Esophagus muscularis mucosa (tissue), 4 donors: ENCODE results near the gene SERPINH1. TPM values are rescaled to one million over a fixed set of nuclear protein-coding genes. Genes with fewer than 3 reads are reported as not detected.

ENCODE experiments used
- DNase-seq: peaks from one replicate; pipeline ENCODE4 v3.0.0-alpha.2; 2017; ENCODE audit errors: extremely low spot score
- H3K27ac ChIP-seq, 4 donors: fragments of 200-600 bp; sonication (generic); replicated peaks in 1 of 4; 1 replicate in 3 of 4; 2 replicates in 1 of 4; pipeline ENCODE4 v1.5.1; 2016 to 2019; ENCODE audit warnings: mild to moderate bottlenecking in 1 of 4
- H3K27me3 ChIP-seq, 4 donors: fragments of 200-600 bp; sonication (generic); one replicate each; pipeline versions ENCODE4 v1.5.1 to v1.6.0; 2016 to 2019
- H3K36me3 ChIP-seq, 4 donors: fragments of 200-600 bp; sonication (generic); one replicate each; pipeline ENCODE4 v1.5.1; 2016 to 2019
- H3K4me1 ChIP-seq, 4 donors: fragments of 200-600 bp; sonication (generic); one replicate each; pipeline ENCODE4 v1.5.1; 2016 to 2019
- H3K4me3 ChIP-seq, 4 donors: fragments of 200-600 bp; sonication (generic); 1 replicate in 2 of 4; 2 replicates in 2 of 4; pipeline ENCODE4 v1.5.1; 2016 to 2019; ENCODE audit warnings: mild to moderate bottlenecking in 4 of 4, moderate library complexity in 1 of 4
- H3K9me3 ChIP-seq, 4 donors: fragments of 200-600 bp; sonication (generic); 1 replicate in 3 of 4; 2 replicates in 1 of 4; pipeline ENCODE4 v1.5.1; 2016 to 2019
- EP300 ChIP-seq: sonication (generic); formaldehyde crosslinking; IDR thresholded peaks from one replicate; pipeline ENCODE4 v1.6.1; 2017; ENCODE audit warnings: antibody characterized with exemption
- POLR2A ChIP-seq: fragments of 450-650 bp; IDR thresholded peaks from one replicate; pipeline ENCODE4 v1.6.1; 2017; ENCODE audit warnings: antibody characterized with exemption, moderate library complexity, mild to moderate bottlenecking, low read depth
- POLR2AphosphoS5 ChIP-seq, 2 donors: sonication (generic); formaldehyde crosslinking; IDR thresholded peaks; one replicate each; pipeline ENCODE4 v1.6.1; 2017; ENCODE audit warnings: antibody characterized with exemption in 2 of 2
- WGBS: methylation state at CpG from one replicate; pipeline ENCODE4 v1.1.5; 2018; 5-methylcytosine and 5-hydroxymethylcytosine counted together
- intact Hi-C: fragments of 100-400 bp; cut with DNase I; formaldehyde crosslinking; loops from one replicate; pipeline ENCODE4 v1.15.1; 2023
- total RNA-seq, 4 donors: library from RNA; depleted of rRNA; stranded (reverse); fragments of >200 nt; gene quantifications; one replicate each; pipeline versions ENCODE4 v1.1.0 to v1.2.1, GENCODE V29; 2016
- TF ChIP-seq, protein P1 (sequence below), 3 experiments: fragments of 200-600 bp in 2 of 3; fragments of 450-650 bp in 1 of 3; sonication (generic) in 2 of 3; IDR thresholded peaks; one replicate each; pipeline ENCODE4 v1.5.1; 2017 to 2019; ENCODE audit warnings: antibody characterized with exemption in 3 of 3, mild to moderate bottlenecking in 2 of 3, moderate library complexity in 1 of 3

SERPINH1 gene
- total RNA-seq, 4 donors from 2014 or later: 162 to 270 (median 219) TPM

GRCh38 chr11:75606099-75606498 is 44.0 kb downstream of the SERPINH1 start:
- Histone ChIP-seq H3K4me1 (no peaks in the 10 kb centered on the region), H3K9me3 (no peaks in the 10 kb centered on the region), H3K36me3 (peaks cover 0 to 34% (median 10%) of the 10 kb centered on the region in 4 donors), H3K27me3 (no peaks in the 10 kb centered on the region), H3K27ac (no peak overlapping the region), H3K4me3 (no peak overlapping the region)
- no peak for DNase-seq
- intact Hi-C loops: no loop called here
- no peak for TF ChIP-seq EP300
- no peak for TF ChIP-seq POLR2A
- TF ChIP-seq, protein P1, sequence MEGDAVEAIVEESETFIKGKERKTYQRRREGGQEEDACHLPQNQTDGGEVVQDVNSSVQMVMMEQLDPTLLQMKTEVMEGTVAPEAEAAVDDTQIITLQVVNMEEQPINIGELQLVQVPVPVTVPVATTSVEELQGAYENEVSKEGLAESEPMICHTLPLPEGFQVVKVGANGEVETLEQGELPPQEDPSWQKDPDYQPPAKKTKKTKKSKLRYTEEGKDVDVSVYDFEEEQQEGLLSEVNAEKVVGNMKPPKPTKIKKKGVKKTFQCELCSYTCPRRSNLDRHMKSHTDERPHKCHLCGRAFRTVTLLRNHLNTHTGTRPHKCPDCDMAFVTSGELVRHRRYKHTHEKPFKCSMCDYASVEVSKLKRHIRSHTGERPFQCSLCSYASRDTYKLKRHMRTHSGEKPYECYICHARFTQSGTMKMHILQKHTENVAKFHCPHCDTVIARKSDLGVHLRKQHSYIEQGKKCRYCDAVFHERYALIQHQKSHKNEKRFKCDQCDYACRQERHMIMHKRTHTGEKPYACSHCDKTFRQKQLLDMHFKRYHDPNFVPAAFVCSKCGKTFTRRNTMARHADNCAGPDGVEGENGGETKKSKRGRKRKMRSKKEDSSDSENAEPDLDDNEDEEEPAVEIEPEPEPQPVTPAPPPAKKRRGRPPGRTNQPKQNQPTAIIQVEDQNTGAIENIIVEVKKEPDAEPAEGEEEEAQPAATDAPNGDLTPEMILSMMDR (IDR thresholded peaks at IDR 0.05): no peak
- no peak for TF ChIP-seq POLR2AphosphoS5 (IDR thresholded peaks at IDR 0.05)
- 90% methylated on average over 8 of the region's 8 CpGs for WGBS

GRCh38 chr11:75611823-75612222 is 49.8 kb downstream of the SERPINH1 start:
- WGBS: 93% methylated on average over 2 of the region's 3 CpGs
- no peaks in the 10 kb centered on the region for H3K9me3 ChIP-seq
- peaks cover 0 to 2% (median 0%) of the 10 kb centered on the region in 4 donors for H3K4me1 ChIP-seq
- DNase-seq: no peak
- H3K4me3 ChIP-seq: no peak overlapping the region
- TF ChIP-seq POLR2A: no peak
- no peak for TF ChIP-seq POLR2AphosphoS5 (IDR thresholded peaks at IDR 0.05)
- TF ChIP-seq, protein P1 (IDR thresholded peaks at IDR 0.05): no peak
- TF ChIP-seq EP300: no peak
- intact Hi-C loops: no loop called here
- no peaks in the 10 kb centered on the region for H3K27me3 ChIP-seq
- H3K36me3 ChIP-seq: peaks cover 0 to 10% (median 4%) of the 10 kb centered on the region in 4 donors
- H3K27ac ChIP-seq: no peak overlapping the region

DNA sequence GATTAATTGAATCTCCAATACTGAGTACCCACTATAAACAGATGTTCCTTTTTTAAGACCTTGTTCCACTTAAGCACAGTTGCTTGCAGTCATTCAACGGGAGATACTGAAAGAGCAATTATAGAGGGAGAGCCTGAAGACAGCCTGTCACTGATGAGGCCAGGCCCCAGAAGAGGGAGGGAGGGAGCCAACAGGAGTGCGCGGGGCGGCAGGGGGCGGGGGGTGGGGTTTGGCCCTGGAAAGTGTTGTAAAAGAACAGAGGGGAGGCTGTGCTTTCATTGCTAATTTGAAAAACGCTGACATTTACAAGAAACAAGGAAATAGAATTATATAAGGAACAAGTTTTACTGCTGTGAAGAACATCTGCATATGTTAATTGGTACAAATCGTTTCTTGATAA is 53.7 kb downstream of the SERPINH1 start:
- no peak overlapping the region for H3K4me3 ChIP-seq
- no peaks in the 10 kb centered on the region for H3K36me3 ChIP-seq
- H3K27ac ChIP-seq: no peak overlapping the region
- peaks cover 0 to 2% (median 0%) of the 10 kb centered on the region in 4 donors for H3K4me1 ChIP-seq
- whole genome bisulfite sequencing: 55% methylated on average over 7 of the region's 7 CpGs
- DNase-seq: no peak
- H3K9me3 ChIP-seq: peaks cover 0 to 5% (median 0%) of the 10 kb centered on the region in 4 donors
- intact Hi-C loops: no loop called here
- TF ChIP-seq POLR2AphosphoS5 (IDR thresholded peaks at IDR 0.05) (no peak), POLR2A (no peak), EP300 (no peak)
- TF ChIP-seq, protein P1 (IDR thresholded peaks at IDR 0.05): no peak
- no peaks in the 10 kb centered on the region for H3K27me3 ChIP-seq

DNA sequence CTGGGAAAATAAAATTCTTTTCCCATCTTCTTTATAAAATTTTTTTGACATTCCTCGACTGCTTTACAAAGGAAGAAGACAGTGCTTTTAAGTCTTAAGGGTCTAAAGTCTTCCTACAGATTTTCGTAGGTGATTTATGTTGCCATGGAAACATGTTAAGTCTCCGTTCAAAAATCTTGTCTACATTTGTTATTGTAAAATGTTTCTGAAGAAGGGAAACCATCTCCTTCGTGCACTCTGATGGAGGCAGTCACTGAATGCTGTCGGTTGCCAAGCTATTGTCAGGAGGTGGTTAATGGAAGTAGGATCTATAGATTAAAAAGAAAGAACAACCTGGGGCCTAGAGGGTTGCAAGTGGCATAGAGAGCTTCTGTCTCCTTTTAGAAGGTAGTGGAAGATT is 54.2 kb downstream of the SERPINH1 start:
- peaks cover 0 to 5% (median 0%) of the 10 kb centered on the region in 4 donors for H3K9me3 ChIP-seq
- no peaks in the 10 kb centered on the region for H3K36me3 ChIP-seq
- intact Hi-C loops: no loop called here
- H3K4me1 ChIP-seq: peaks cover 0 to 2% (median 0%) of the 10 kb centered on the region in 4 donors
- no peak overlapping the region for H3K4me3 ChIP-seq
- H3K27ac ChIP-seq: no peak overlapping the region
- 80% methylated on average over 5 of the region's 5 CpGs for WGBS
- no peaks in the 10 kb centered on the region for H3K27me3 ChIP-seq
- TF ChIP-seq POLR2AphosphoS5 (IDR thresholded peaks at IDR 0.05) (no peak), EP300 (no peak), POLR2A (no peak)
- TF ChIP-seq, protein P1 (IDR thresholded peaks at IDR 0.05): no peak
- no peak for DNase-seq

Other genes starting within 250 kb of the SERPINH1 start
- gene ARRB1, start 210.6 kb upstream of the SERPINH1 start, total RNA-seq: 100 to 1,000 TPM in 1 of 4 donors, 10 to 100 TPM in 3; 41.1 to 102 (median 76.7) TPM
- gene RPS3, start 162.7 kb upstream of the SERPINH1 start, total RNA-seq: 1,000 to 10,000 TPM in 3 of 4 donors, 100 to 1,000 TPM in 1; 879 to 1,878 (median 1,387) TPM
- under 1 TPM in 3 of 4 donors, not detected in 1; 0.17 to 0.42 (median 0.29) TPM for gene KLHL35, start 129.1 kb upstream of the SERPINH1 start, total RNA-seq
- 1 to 10 TPM; 5.1 to 9.3 (median 8.4) TPM for gene GDPD5, start 36.3 kb upstream of the SERPINH1 start, total RNA-seq
- gene MAP6, start 106.8 kb downstream of the SERPINH1 start, total RNA-seq: 10 to 100 TPM; 20.7 to 43.8 (median 30.5) TPM
- not detected for gene MOGAT2, start 155.6 kb downstream of the SERPINH1 start, total RNA-seq
- 1 to 10 TPM in 3 of 4 donors, under 1 TPM in 1; 0.83 to 6.5 (median 2.0) TPM for gene DGAT2, start 206.5 kb downstream of the SERPINH1 start, total RNA-seq